Measurements from ENCODE around the gene GBP1. TPM values are rescaled to one million over a fixed set of nuclear protein-coding genes. Genes with fewer than 3 reads are reported as not detected.

GBP1 gene
- total RNA-seq, 1 experiment from 2014 or later = 0.15 TPM

- no peak overlapping the region for H3K4me3 ChIP-seq (replicated peaks in 1 of 2; ENCODE audit: low read depth in 1 of 2, low read length in 2 of 2)
- DNase-seq (ENCODE audit: low read depth, low spot score) (no peak), ATAC-seq (no peak)
- TF ChIP-seq EGR1 (IDR thresholded peaks at IDR 0.05; ENCODE audit: low read depth) (no peak), ELF1 (IDR thresholded peaks at IDR 0.05; ENCODE audit: borderline replicate concordance, low read depth) (no peak), ATF3 (IDR thresholded peaks at IDR 0.05) (no peak)
- H3K9me2 ChIP-seq (ENCODE audit: insufficient read depth) = no peaks in the 10 kb centered on the region
- RAD21 ChIA-PET (ENCODE audit: low non-redundant PET in 1 of 2, low total read pairs in 2 of 2, uncharacterized antibody in 2 of 2, unreplicated experiment in 2 of 2) = no interaction called here
- no peaks in the 10 kb centered on the region for H3K27me3 ChIP-seq (ENCODE audit: insufficient read depth, low read length)
- H4K20me1 ChIP-seq (ENCODE audit: insufficient read depth) = no peaks in the 10 kb centered on the region
- H3K36me3 ChIP-seq (ENCODE audit: control insufficient read depth in 1 of 2, insufficient read depth in 2 of 2, low read length in 2 of 2) = no peaks in the 10 kb centered on the region
- CTCF ChIA-PET = interaction anchor here (1.8 kb wide), 1 partner anchor 17 kb away, joined by 7 read pairs; no protein-coding TSS in a partner anchor
- no peak overlapping the region for H3K9ac ChIP-seq (ENCODE audit: low read length)
- no peaks in the 10 kb centered on the region for H3K9me3 ChIP-seq (ENCODE audit: control insufficient read depth in 1 of 2, insufficient read depth in 1 of 2, low read depth in 1 of 2, low read length in 2 of 2)
- no peaks in the 10 kb centered on the region for H3K79me2 ChIP-seq (ENCODE audit: insufficient read depth, low read length)
- POLR2A ChIA-PET = no interaction called here
- intact Hi-C loops (cut with micrococcal nuclease) = no loop called here
- BruUV-seq (replicated peaks) = no TSS peak
- no peak overlapping the region for H3K27ac ChIP-seq (ENCODE audit: low read depth, low read length)
- H3K4me2 ChIP-seq (ENCODE audit: low read length) = no peak overlapping the region
- no peaks in the 10 kb centered on the region for H3K4me1 ChIP-seq (ENCODE audit: control insufficient read depth in 1 of 2, insufficient read depth in 2 of 2, low read length in 2 of 2)
- no peak overlapping the region for H2AFZ ChIP-seq (ENCODE audit: low read depth, low read length, poor library complexity, severe bottlenecking)
Observed at GRCh38 chr1:89068291-89068690, 3.3 kb upstream of the GBP1 start.

GRCh38 chr1:89064632-89065031 lies 376 bp downstream of the GBP1 start:
- H3K36me3 ChIP-seq (ENCODE audit: control insufficient read depth in 1 of 2, insufficient read depth in 2 of 2, low read length in 2 of 2) = no peaks in the 10 kb centered on the region
- no peaks in the 10 kb centered on the region for H3K27me3 ChIP-seq (ENCODE audit: insufficient read depth, low read length)
- H3K4me3 ChIP-seq (replicated peaks in 1 of 2; ENCODE audit: low read depth in 1 of 2, low read length in 2 of 2) = no peak overlapping the region
- intact Hi-C loops (cut with micrococcal nuclease) = no loop called here
- H3K9ac ChIP-seq (ENCODE audit: low read length) = no peak overlapping the region
- POLR2A ChIA-PET = no interaction called here
- DNase-seq (ENCODE audit: low read depth, low spot score) (no peak), ATAC-seq (no peak)
- no peaks in the 10 kb centered on the region for H3K9me2 ChIP-seq (ENCODE audit: insufficient read depth)
- no peaks in the 10 kb centered on the region for H3K79me2 ChIP-seq (ENCODE audit: insufficient read depth, low read length)
- CTCF ChIA-PET = no interaction called here
- TF ChIP-seq ATF3 (IDR thresholded peaks at IDR 0.05) = no peak
- TF ChIP-seq ZBTB33 (IDR thresholded peaks at IDR 0.05; ENCODE audit: extremely low read depth, insufficient replicate concordance, low read length) = no peak
- TF ChIP-seq CBX3 (IDR thresholded peaks at IDR 0.05; ENCODE audit: low read depth) = no peak
- no peak for TF ChIP-seq SRF (IDR thresholded peaks at IDR 0.05; ENCODE audit: low read depth)
- TF ChIP-seq ZNF274 (IDR thresholded peaks at IDR 0.05; ENCODE audit: low read depth, low read length) = no peak
- no peak for TF ChIP-seq POLR2A (IDR thresholded peaks at IDR 0.05; ENCODE audit: borderline replicate concordance, extremely low read depth, insufficient read depth, insufficient read length)
- TF ChIP-seq EZH2 (IDR thresholded peaks at IDR 0.05) = no peak
- TF ChIP-seq MAX (IDR thresholded peaks at IDR 0.05) = no peak
- no peak for TF ChIP-seq RAD21 (IDR thresholded peaks at IDR 0.05; ENCODE audit: low read depth)
- TF ChIP-seq TCF7L2 (IDR thresholded peaks at IDR 0.05; ENCODE audit: borderline replicate concordance, extremely low read depth, insufficient read depth, insufficient read length) = no peak
- no peak for TF ChIP-seq JUND (IDR thresholded peaks at IDR 0.05)
- TF ChIP-seq SP1 (IDR thresholded peaks at IDR 0.05; ENCODE audit: low read depth) = no peak
- TF ChIP-seq SIN3A (IDR thresholded peaks at IDR 0.05; ENCODE audit: low read depth) = no peak
- no peak for TF ChIP-seq ELF1 (IDR thresholded peaks at IDR 0.05; ENCODE audit: borderline replicate concordance, low read depth)
- no peak for TF ChIP-seq CTCF (IDR thresholded peaks at IDR 0.05 in 2 of 3, conservative IDR thresholded peaks at IDR 0.05 in 1 of 3; ENCODE audit: borderline replicate concordance in 1 of 3, insufficient read depth in 1 of 3, low read depth in 2 of 3, low read length in 2 of 3)
- no peaks in the 10 kb centered on the region for H3K4me1 ChIP-seq (ENCODE audit: control insufficient read depth in 1 of 2, insufficient read depth in 2 of 2, low read length in 2 of 2)
- no TSS peak for BruUV-seq (replicated peaks)
- H3K4me2 ChIP-seq (ENCODE audit: low read length) = no peak overlapping the region
- no peak overlapping the region for H2AFZ ChIP-seq (ENCODE audit: low read depth, low read length, poor library complexity, severe bottlenecking)
- no peaks in the 10 kb centered on the region for H3K9me3 ChIP-seq (ENCODE audit: control insufficient read depth in 1 of 2, insufficient read depth in 1 of 2, low read depth in 1 of 2, low read length in 2 of 2)
- RAD21 ChIA-PET (ENCODE audit: low non-redundant PET in 1 of 2, low total read pairs in 2 of 2, uncharacterized antibody in 2 of 2, unreplicated experiment in 2 of 2) = no interaction called here
- no peaks in the 10 kb centered on the region for H4K20me1 ChIP-seq (ENCODE audit: insufficient read depth)
- no peak overlapping the region for H3K27ac ChIP-seq (ENCODE audit: low read depth, low read length)

Data from HCT116 (cell line).